Measurements from ENCODE around the gene TTC36.
A peak's percentile ranks its signal among the peaks of the same experiment; 100 is the strongest.

The TTC36 gene

GRCh38 chr11:118531597-118532084 lies 4.4 kb downstream of the TTC36 start:
- DNase-seq (ENCODE audit: extremely low read depth, low read depth): no peak

GRCh38 chr11:118532091-118532490 lies 4.8 kb downstream of the TTC36 start:
- H3K4me3 ChIP-seq (replicated peaks; ENCODE audit: low read depth, low read length): peak overlapping the region; percentile 63
- TF ChIP-seq, protein P1, sequence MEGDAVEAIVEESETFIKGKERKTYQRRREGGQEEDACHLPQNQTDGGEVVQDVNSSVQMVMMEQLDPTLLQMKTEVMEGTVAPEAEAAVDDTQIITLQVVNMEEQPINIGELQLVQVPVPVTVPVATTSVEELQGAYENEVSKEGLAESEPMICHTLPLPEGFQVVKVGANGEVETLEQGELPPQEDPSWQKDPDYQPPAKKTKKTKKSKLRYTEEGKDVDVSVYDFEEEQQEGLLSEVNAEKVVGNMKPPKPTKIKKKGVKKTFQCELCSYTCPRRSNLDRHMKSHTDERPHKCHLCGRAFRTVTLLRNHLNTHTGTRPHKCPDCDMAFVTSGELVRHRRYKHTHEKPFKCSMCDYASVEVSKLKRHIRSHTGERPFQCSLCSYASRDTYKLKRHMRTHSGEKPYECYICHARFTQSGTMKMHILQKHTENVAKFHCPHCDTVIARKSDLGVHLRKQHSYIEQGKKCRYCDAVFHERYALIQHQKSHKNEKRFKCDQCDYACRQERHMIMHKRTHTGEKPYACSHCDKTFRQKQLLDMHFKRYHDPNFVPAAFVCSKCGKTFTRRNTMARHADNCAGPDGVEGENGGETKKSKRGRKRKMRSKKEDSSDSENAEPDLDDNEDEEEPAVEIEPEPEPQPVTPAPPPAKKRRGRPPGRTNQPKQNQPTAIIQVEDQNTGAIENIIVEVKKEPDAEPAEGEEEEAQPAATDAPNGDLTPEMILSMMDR (IDR thresholded peaks at IDR 0.05; ENCODE audit: low read depth, low read length, missing control alignments): no peak
- DNase-seq (ENCODE audit: extremely low read depth, low read depth): no peak

More at GRCh38 chr11:118531597-118532084, 4.4 kb downstream of the TTC36 start:
- TF ChIP-seq, protein P1 (IDR thresholded peaks at IDR 0.05; ENCODE audit: low read depth, low read length, missing control alignments): no peak
- peak overlapping the region; percentile 63 for H3K4me3 ChIP-seq (replicated peaks; ENCODE audit: low read depth, low read length)

DNA sequence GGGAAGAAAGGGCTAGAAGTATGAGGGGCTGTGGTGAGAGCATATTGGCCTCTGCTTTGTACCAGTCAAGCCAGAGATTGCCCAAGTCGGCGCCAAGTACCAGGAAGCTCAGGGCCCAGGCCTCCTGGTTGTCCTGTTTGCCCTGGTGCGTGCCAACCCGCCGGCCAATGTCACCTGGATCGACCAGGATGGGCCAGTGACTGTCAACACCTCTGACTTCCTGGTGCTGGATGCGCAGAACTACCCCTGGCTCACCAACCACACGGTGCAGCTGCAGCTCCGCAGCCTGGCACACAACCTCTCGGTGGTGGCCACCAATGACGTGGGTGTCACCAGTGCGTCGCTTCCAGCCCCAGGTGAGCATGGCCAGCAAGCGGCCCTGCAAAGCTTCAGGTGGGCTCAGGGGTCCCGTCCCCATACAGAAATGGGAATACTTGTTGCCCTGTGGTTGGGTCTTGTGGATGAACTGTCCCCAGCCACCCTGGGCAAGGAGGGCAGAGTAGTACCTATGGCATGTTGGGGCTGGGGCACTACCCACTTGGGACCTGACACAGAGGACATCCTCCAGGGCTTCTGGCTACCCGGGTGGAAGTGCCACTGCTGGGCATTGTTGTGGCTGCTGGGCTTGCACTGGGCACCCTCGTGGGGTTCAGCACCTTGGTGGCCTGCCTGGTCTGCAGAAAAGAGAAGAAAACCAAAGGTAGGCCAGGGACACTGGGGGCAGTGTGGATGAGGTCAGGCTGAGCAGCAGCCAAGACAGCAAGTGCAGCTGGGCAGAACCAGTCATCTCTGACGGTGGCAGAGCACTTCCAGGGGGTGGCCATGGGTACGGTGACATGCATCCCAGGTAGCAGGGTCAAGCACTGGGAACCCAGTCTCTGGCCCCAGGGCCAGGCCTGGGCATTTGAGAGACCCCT lies 5.8 kb downstream of the TTC36 start:
- DNase-seq (ENCODE audit: extremely low read depth, low read depth): no peak
- TF ChIP-seq, protein P1 (IDR thresholded peaks at IDR 0.05; ENCODE audit: low read depth, low read length, missing control alignments): no peak
- H3K4me3 ChIP-seq (replicated peaks; ENCODE audit: low read depth, low read length): no peak overlapping the region

DNA sequence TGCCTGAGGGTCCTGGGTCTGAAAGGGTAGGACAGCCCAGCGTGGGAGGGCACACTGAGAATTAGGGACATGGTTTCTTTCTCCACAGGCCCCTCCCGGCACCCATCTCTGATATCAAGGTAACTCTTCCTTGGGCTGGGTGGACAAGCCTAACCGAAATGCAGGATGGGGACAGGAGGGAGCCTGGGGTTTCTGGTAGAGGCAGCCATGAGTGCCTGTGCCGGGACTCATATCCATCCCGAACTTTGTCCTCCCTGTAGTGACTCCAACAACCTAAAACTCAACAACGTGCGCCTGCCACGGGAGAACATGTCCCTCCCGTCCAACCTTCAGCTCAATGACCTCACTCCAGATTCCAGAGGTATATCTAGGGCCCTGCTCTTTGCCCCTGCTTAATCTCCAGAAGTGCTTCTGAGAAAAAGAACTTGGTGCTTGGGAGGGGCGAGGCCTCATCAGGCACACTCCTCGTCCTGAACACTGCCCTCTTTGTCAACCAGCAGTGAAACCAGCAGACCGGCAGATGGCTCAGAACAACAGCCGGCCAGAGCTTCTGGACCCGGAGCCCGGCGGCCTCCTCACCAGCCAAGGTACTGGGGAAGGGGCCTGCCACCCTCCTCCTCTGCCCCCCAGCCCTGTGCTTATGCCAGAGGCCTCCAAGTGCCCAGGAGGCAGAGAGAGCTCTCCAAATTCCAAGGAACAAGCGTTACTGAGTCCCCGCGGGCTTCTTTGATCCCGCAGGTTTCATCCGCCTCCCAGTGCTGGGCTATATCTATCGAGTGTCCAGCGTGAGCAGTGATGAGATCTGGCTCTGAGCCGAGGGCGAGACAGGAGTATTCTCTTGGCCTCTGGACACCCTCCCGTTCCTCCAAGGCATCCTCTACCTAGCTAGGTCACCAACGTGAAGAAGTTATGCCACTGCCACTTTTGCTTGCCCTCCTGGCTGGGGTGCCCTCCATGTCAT lies 6.8 kb downstream of the TTC36 start:
- H3K4me3 ChIP-seq (replicated peaks; ENCODE audit: low read depth, low read length): no peak overlapping the region
- no peak for DNase-seq (ENCODE audit: extremely low read depth, low read depth)
- TF ChIP-seq, protein P1 (IDR thresholded peaks at IDR 0.05; ENCODE audit: low read depth, low read length, missing control alignments): no peak

- TF ChIP-seq, protein P1 (IDR thresholded peaks at IDR 0.05; ENCODE audit: low read depth, low read length, missing control alignments): no peak
- no peak for DNase-seq (ENCODE audit: extremely low read depth, low read depth)
- no peak overlapping the region for H3K4me3 ChIP-seq (replicated peaks; ENCODE audit: low read depth, low read length)
These were observed 8.0 kb downstream of the TTC36 start for GRCh38 chr11:118535261-118535660.

- TF ChIP-seq, protein P1 (IDR thresholded peaks at IDR 0.05; ENCODE audit: low read depth, low read length, missing control alignments): no peak
- H3K4me3 ChIP-seq (replicated peaks; ENCODE audit: low read depth, low read length): no peak overlapping the region
- no peak for DNase-seq (ENCODE audit: extremely low read depth, low read depth)
These were observed 9.5 kb downstream of the TTC36 start for GRCh38 chr11:118536726-118537125.
